Trophoblast cell (in vitro differentiated cells and primary cell): ENCODE measurements around the gene GRIK4.

ENCODE experiments used
- DNase-seq, 2 donors: peaks; one replicate each; pipeline ENCODE4 v3.0.0-alpha.2; 2016
- H2AFZ ChIP-seq: 2 replicates; pipeline ENCODE4 v1.6.1; 2013; ENCODE audit warnings: low read length, moderate library complexity, mild to moderate bottlenecking; ENCODE audit not compliant: insufficient read depth, poor library complexity
- H2AK5ac ChIP-seq: 2 replicates; pipeline ENCODE4 v1.6.1; 2013; ENCODE audit warnings: mild to moderate bottlenecking, low read length
- H2BK120ac ChIP-seq: 2 replicates; pipeline ENCODE4 v1.6.1; 2013; ENCODE audit warnings: low read length, mild to moderate bottlenecking, moderate library complexity; ENCODE audit not compliant: insufficient read depth, poor library complexity
- H2BK12ac ChIP-seq: 2 replicates; pipeline ENCODE4 v1.6.1; 2013; ENCODE audit warnings: mild to moderate bottlenecking, low read length, moderate library complexity
- H2BK5ac ChIP-seq: 2 replicates; pipeline ENCODE4 v1.6.1; 2013; ENCODE audit warnings: low read length, low read depth, moderate library complexity, mild to moderate bottlenecking; ENCODE audit not compliant: poor library complexity
- H3K14ac ChIP-seq: 2 replicates; pipeline ENCODE4 v1.6.1; 2013; ENCODE audit warnings: mild to moderate bottlenecking, low read length
- H3K18ac ChIP-seq: 2 replicates; pipeline ENCODE4 v1.6.1; 2013; ENCODE audit warnings: mild to moderate bottlenecking, low read length
- H3K23ac ChIP-seq: 2 replicates; pipeline ENCODE4 v1.6.1; 2013; ENCODE audit warnings: low read length
- H3K27ac ChIP-seq: 2 replicates; pipeline ENCODE4 v1.5.1; 2013; ENCODE audit warnings: low read depth, mild to moderate bottlenecking, inconsistent platforms, low read length, moderate library complexity
- H3K27me3 ChIP-seq: 2 replicates; pipeline ENCODE4 v1.6.1; 2013; ENCODE audit warnings: inconsistent platforms, mild to moderate bottlenecking, low read length, moderate library complexity; ENCODE audit not compliant: insufficient read depth
- H3K36me3 ChIP-seq, 2 experiments: 1 replicate in 1 of 2; 2 replicates in 1 of 2; pipeline ENCODE4 v1.6.1; 2013; ENCODE audit warnings: low read length in 2 of 2, mild to moderate bottlenecking in 2 of 2, moderate library complexity in 1 of 2; ENCODE audit not compliant: insufficient read depth in 2 of 2, control insufficient read depth in 1 of 2
- H3K4ac ChIP-seq: 2 replicates; pipeline ENCODE4 v1.6.1; 2013; ENCODE audit warnings: low read depth, mild to moderate bottlenecking, low read length, moderate library complexity
- H3K4me1 ChIP-seq, 2 experiments: 1 replicate in 1 of 2; 2 replicates in 1 of 2; pipeline ENCODE4 v1.6.1; 2013; ENCODE audit warnings: low read length in 2 of 2, mild to moderate bottlenecking in 2 of 2, moderate library complexity in 1 of 2; ENCODE audit not compliant: insufficient read depth in 2 of 2, control insufficient read depth in 1 of 2
- H3K4me2 ChIP-seq: 2 replicates; pipeline ENCODE4 v1.6.1; 2013; ENCODE audit warnings: inconsistent platforms, mild to moderate bottlenecking, low read length, moderate library complexity
- H3K4me3 ChIP-seq: 2 replicates; pipeline ENCODE4 v1.5.1; 2013; ENCODE audit warnings: mild to moderate bottlenecking, low read depth, low read length, inconsistent platforms
- H3K79me1 ChIP-seq: one replicate; pipeline ENCODE4 v1.6.1; 2013; ENCODE audit warnings: low read length
- H3K79me2 ChIP-seq: 2 replicates; pipeline ENCODE4 v1.6.1; 2013; ENCODE audit warnings: low read length, mild to moderate bottlenecking; ENCODE audit not compliant: control insufficient read depth, insufficient read depth, poor library complexity
- H3K9ac ChIP-seq: 2 replicates; pipeline ENCODE4 v1.6.1; 2013; ENCODE audit warnings: mild to moderate bottlenecking, low read length
- H3K9me3 ChIP-seq: 2 replicates; pipeline ENCODE4 v1.6.1; 2013; ENCODE audit warnings: low read depth, mild to moderate bottlenecking, control low read depth, inconsistent platforms, low read length; ENCODE audit not compliant: insufficient read depth
- H4K12ac ChIP-seq: 2 replicates; pipeline ENCODE4 v1.6.1; 2013; ENCODE audit warnings: low read depth, mild to moderate bottlenecking, low read length, moderate library complexity
- H4K8ac ChIP-seq: 2 replicates; pipeline ENCODE4 v1.6.1; 2013; ENCODE audit warnings: low read depth, mild to moderate bottlenecking, low read length, moderate library complexity
- H4K91ac ChIP-seq: one replicate; pipeline ENCODE4 v1.6.1; 2013; ENCODE audit warnings: low read depth, mild to moderate bottlenecking, low read length, moderate library complexity
- WGBS: extraction: QIAGEN DNeasy Blood & Tissue Kit; methylation state at CpG from one replicate; pipeline ENCODE4 v1.1.7; 2013; ENCODE audit warnings: missing lambda C conversion rate; ENCODE audit not compliant: insufficient read length, insufficient coverage; ENCODE audit errors: extremely low coverage; 5-methylcytosine and 5-hydroxymethylcytosine counted together

Gene GRIK4

GRCh38 chr11:120655589-120655988 lies 144.0 kb downstream of the GRIK4 start:
- no peaks in the 10 kb centered on the region for H3K4me1 ChIP-seq
- H4K8ac ChIP-seq, result no peak overlapping the region
- no peak overlapping the region for H4K91ac ChIP-seq
- no peaks in the 10 kb centered on the region for H3K79me2 ChIP-seq
- no peak overlapping the region for H3K4me3 ChIP-seq
- H3K9me3 ChIP-seq, result peaks cover 5% of the 10 kb centered on the region
- H4K12ac ChIP-seq, result no peak overlapping the region
- H3K79me1 ChIP-seq, result no peaks in the 10 kb centered on the region
- no peak overlapping the region for H3K9ac ChIP-seq
- H3K36me3 ChIP-seq, result no peaks in the 10 kb centered on the region
- no peak overlapping the region for H3K27ac ChIP-seq
- H3K4me2 ChIP-seq, result no peak overlapping the region
- no peaks in the 10 kb centered on the region for H3K27me3 ChIP-seq
- H3K23ac ChIP-seq, result no peak overlapping the region
- no peak overlapping the region for H2BK5ac ChIP-seq
- DNase-seq, result no peak
- H3K14ac ChIP-seq, result no peak overlapping the region
- H3K18ac ChIP-seq, result no peak overlapping the region
- H3K4ac ChIP-seq, result no peak overlapping the region
- no peak overlapping the region for H2AFZ ChIP-seq
- H2BK12ac ChIP-seq, result no peak overlapping the region
- H2BK120ac ChIP-seq, result no peak overlapping the region
- no CpG with 5 or more reads among the region's 5 CpGs for WGBS
- H2AK5ac ChIP-seq, result no peak overlapping the region

- no peak overlapping the region for H3K9ac ChIP-seq
- no peak overlapping the region for H2BK12ac ChIP-seq
- no peaks in the 10 kb centered on the region for H3K79me1 ChIP-seq
- H3K18ac ChIP-seq, result no peak overlapping the region
- H4K91ac ChIP-seq, result no peak overlapping the region
- no peak overlapping the region for H2BK120ac ChIP-seq
- no peak overlapping the region for H3K4me3 ChIP-seq
- no peak overlapping the region for H4K8ac ChIP-seq
- no peak overlapping the region for H2AFZ ChIP-seq
- H3K4me2 ChIP-seq, result no peak overlapping the region
- no peak overlapping the region for H3K14ac ChIP-seq
- no peak overlapping the region for H3K27ac ChIP-seq
- no peaks in the 10 kb centered on the region for H3K36me3 ChIP-seq
- no peaks in the 10 kb centered on the region for H3K27me3 ChIP-seq
- DNase-seq, result peak; percentile 35 to 72
- H2AK5ac ChIP-seq, result no peak overlapping the region
- peaks cover 5% of the 10 kb centered on the region for H3K9me3 ChIP-seq
- no peak overlapping the region for H3K23ac ChIP-seq
- no peak overlapping the region for H4K12ac ChIP-seq
- no peaks in the 10 kb centered on the region for H3K4me1 ChIP-seq
- H2BK5ac ChIP-seq, result no peak overlapping the region
- WGBS, result no CpG with 5 or more reads among the region's 6 CpGs
- H3K4ac ChIP-seq, result no peak overlapping the region
- no peaks in the 10 kb centered on the region for H3K79me2 ChIP-seq
Measured at GRCh38 chr11:120657306-120658070, 145.9 kb downstream of the GRIK4 start.

DNA sequence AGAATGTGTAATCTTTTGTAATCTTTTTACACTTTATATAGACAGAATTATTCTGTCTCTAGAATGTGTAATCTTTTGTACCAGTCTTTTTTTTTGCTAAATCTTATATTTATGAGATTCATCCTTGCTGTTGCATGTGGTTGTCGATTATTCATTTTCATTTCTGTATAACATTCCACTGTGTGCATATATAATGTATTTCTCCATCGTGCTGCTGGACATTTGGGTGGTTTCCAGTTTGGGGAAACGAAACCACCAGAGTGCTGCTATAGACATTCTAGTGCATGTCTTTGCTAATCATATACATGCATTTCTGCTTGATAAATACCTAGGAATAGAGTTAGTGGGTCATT lies 146.5 kb downstream of the GRIK4 start:
- peaks cover 5% of the 10 kb centered on the region for H3K9me3 ChIP-seq
- H2AFZ ChIP-seq, result no peak overlapping the region
- no peak overlapping the region for H3K4me3 ChIP-seq
- no peak overlapping the region for H3K27ac ChIP-seq
- H3K4ac ChIP-seq, result no peak overlapping the region
- no peak overlapping the region for H3K14ac ChIP-seq
- no peaks in the 10 kb centered on the region for H3K27me3 ChIP-seq
- H3K18ac ChIP-seq, result no peak overlapping the region
- H2BK120ac ChIP-seq, result no peak overlapping the region
- H2BK12ac ChIP-seq, result no peak overlapping the region
- H2BK5ac ChIP-seq, result no peak overlapping the region
- no peaks in the 10 kb centered on the region for H3K36me3 ChIP-seq
- no peak overlapping the region for H3K9ac ChIP-seq
- no peak overlapping the region for H4K8ac ChIP-seq
- H4K12ac ChIP-seq, result no peak overlapping the region
- H3K79me1 ChIP-seq, result no peaks in the 10 kb centered on the region
- H3K79me2 ChIP-seq, result no peaks in the 10 kb centered on the region
- no peak for DNase-seq
- no peak overlapping the region for H3K4me2 ChIP-seq
- no CpG with 5 or more reads among the region's 3 CpGs for WGBS
- H3K4me1 ChIP-seq, result no peaks in the 10 kb centered on the region
- no peak overlapping the region for H3K23ac ChIP-seq
- no peak overlapping the region for H2AK5ac ChIP-seq
- H4K91ac ChIP-seq, result no peak overlapping the region

DNA sequence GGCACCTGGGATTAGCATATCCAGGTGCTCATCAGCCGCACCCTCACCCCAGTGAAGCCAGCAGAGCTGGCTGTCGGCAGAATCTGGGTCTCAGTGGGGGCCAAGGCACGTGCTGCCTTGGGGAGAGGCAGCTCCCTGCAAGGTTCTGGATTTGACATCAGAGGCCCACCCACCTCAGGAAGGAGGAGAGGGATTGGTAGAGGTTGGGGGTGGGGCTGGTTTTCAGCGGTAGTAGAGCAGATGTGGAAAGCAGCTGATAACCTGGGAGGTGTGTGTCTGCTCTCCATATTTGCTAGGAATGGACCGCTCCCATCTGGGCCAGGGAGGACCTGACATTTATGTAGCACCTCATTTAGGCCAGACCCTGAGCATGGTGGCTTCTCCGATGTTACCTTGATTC lies 147.5 kb downstream of the GRIK4 start:
- H3K14ac ChIP-seq, result no peak overlapping the region
- no peak overlapping the region for H3K4ac ChIP-seq
- H2AFZ ChIP-seq, result no peak overlapping the region
- DNase-seq, result no peak
- H3K4me2 ChIP-seq, result no peak overlapping the region
- no peak overlapping the region for H3K9ac ChIP-seq
- no peaks in the 10 kb centered on the region for H3K27me3 ChIP-seq
- H3K79me2 ChIP-seq, result no peaks in the 10 kb centered on the region
- H4K91ac ChIP-seq, result no peak overlapping the region
- WGBS, result no CpG with 5 or more reads among the region's 6 CpGs
- no peaks in the 10 kb centered on the region for H3K36me3 ChIP-seq
- H3K18ac ChIP-seq, result no peak overlapping the region
- H2BK120ac ChIP-seq, result no peak overlapping the region
- H3K27ac ChIP-seq, result no peak overlapping the region
- no peak overlapping the region for H4K12ac ChIP-seq
- H3K9me3 ChIP-seq, result peaks cover 3% of the 10 kb centered on the region
- H3K4me1 ChIP-seq, result no peaks in the 10 kb centered on the region
- no peak overlapping the region for H4K8ac ChIP-seq
- no peak overlapping the region for H3K4me3 ChIP-seq
- H3K79me1 ChIP-seq, result no peaks in the 10 kb centered on the region
- no peak overlapping the region for H3K23ac ChIP-seq
- no peak overlapping the region for H2BK12ac ChIP-seq
- H2AK5ac ChIP-seq, result no peak overlapping the region
- H2BK5ac ChIP-seq, result no peak overlapping the region
